Adrenal gland (tissue), 5 donors: ENCODE measurements around the gene TBC1D7.

Experiments used
- POLR2A ChIP-seq, 2 donors: fragments of 450-650 bp; IDR thresholded peaks; one replicate each; pipeline ENCODE4 v1.6.1; 2017; ENCODE audit warnings: antibody characterized with exemption in 2 of 2, mild to moderate bottlenecking in 2 of 2, moderate library complexity in 1 of 2
- TF ChIP-seq, protein P1 (sequence below), 6 experiments: fragments of 450-650 bp in 4 of 6; fragments of 200-600 bp in 2 of 6; sonication (generic) in 1 of 6; IDR thresholded peaks; 1 replicate in 5 of 6; 2 replicates in 1 of 6; pipeline versions ENCODE4 v1.5.1 to v1.8.0; 2016 to 2021; ENCODE audit warnings: antibody characterized with exemption in 6 of 6, mild to moderate bottlenecking in 2 of 6, moderate library complexity in 1 of 6
- donor health status: DM: no; HTN: no; CAD: no.

- TF ChIP-seq, protein P1, sequence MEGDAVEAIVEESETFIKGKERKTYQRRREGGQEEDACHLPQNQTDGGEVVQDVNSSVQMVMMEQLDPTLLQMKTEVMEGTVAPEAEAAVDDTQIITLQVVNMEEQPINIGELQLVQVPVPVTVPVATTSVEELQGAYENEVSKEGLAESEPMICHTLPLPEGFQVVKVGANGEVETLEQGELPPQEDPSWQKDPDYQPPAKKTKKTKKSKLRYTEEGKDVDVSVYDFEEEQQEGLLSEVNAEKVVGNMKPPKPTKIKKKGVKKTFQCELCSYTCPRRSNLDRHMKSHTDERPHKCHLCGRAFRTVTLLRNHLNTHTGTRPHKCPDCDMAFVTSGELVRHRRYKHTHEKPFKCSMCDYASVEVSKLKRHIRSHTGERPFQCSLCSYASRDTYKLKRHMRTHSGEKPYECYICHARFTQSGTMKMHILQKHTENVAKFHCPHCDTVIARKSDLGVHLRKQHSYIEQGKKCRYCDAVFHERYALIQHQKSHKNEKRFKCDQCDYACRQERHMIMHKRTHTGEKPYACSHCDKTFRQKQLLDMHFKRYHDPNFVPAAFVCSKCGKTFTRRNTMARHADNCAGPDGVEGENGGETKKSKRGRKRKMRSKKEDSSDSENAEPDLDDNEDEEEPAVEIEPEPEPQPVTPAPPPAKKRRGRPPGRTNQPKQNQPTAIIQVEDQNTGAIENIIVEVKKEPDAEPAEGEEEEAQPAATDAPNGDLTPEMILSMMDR (IDR thresholded peaks at IDR 0.05): no peak
- no peak for TF ChIP-seq POLR2A (IDR thresholded peaks at IDR 0.05)
Observed at GRCh38 chr6:13377054-13377758, 48.9 kb upstream of the TBC1D7 start.
